Stimulated activated CD8-positive, alpha-beta memory T cell treated with anti-CD3 and anti-CD28 coated beads, Interleukin-12 subunit alpha, Interleukin-12 subunit beta, amount 100 ng/mL, for 24 hours (primary cell): ENCODE data around the gene NOS1.

ENCODE experiments used
- DNase-seq: peaks from one replicate; pipeline ENCODE4 v3.0.0-alpha.2; 2020; ENCODE audit errors: extremely low read depth

NOS1 gene

DNA sequence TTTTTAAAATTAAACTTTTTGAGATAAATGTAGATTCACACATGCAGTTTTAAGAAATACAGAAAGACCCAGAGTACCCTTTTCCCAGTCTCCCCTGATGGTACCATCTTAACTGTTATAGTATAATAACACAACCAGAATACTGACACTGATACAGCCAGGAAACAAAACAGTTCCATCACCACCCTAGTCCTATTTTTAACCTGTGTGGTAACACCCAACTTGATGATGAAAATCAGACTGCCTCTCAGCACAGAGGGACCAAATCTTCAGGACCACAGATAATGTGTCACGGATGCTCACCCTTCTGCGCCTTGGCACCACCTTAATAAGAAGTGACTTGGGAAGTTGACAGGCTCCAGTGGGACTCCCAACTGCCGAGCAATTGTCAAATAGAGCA, 189.3 kb downstream of the NOS1 start:
- DNase-seq, result no peak

DNA sequence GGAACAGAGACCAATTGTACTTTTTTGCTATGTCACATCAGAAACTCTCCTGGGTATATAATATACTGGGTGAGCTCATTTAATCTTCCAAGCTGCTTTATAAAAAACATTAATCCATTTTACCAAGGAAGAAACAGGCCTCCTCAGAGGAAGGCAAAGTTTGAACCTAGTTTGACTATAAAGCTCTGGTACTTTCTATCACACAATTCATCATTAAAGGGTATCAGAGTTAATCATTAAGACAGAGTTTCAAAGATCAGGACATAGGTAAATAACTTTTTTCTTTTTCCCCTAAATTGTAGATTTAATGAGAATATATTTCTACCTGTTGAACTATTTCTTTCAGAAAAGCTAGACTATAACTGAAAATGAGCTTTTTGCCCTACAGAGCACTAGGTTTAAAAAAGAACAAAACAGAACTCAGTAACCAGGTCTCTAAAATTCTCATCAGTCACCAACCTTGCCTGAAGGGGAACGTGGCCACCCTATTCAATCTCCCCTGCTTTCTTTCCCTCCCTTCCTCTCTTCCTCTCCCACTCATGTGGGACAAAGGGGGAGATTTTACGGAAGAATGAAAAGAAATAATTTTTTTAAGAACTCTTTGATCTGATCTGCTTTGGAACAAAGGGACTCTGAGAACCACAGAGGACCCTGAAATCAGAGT, 189.8 kb downstream of the NOS1 start:
- DNase-seq, result no peak

DNA sequence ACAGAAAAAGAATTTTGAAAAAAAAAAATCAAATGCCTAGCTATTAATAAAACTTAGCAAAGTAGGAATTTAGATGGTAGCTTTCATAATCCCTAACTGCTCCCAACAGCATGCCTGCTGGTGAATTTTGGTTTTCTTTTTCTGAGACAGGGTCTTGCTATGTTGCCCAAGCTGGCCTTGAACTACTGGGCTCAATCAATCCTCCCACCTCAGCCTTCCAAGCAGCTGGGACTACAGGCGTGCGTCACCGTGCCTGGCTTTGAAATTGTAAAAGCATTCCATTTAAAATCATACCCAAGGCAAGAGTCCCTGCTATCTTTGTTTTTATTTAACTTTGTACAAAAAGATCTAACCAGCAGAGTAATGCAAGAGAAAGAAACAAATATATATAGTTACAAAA, 191.9 kb downstream of the NOS1 start:
- DNase-seq, result no peak

DNA sequence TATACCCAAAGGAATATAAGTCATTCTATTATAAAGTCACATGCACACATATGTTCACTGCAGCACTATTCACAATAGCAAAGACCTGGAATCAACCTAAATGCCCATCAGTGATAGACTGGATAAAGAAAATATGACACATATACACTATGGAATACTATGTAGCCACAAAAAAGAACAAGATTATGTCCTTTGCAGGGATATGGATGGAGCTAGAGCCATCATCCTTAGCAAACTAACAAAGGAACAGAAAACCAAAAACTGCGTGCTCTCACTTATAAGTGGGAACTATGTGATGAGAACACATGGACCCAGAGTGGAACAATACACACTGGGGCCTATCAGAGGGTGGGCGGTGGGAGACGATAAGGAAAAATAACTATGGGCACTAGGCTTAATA, 192.4 kb downstream of the NOS1 start:
- no peak for DNase-seq

DNA sequence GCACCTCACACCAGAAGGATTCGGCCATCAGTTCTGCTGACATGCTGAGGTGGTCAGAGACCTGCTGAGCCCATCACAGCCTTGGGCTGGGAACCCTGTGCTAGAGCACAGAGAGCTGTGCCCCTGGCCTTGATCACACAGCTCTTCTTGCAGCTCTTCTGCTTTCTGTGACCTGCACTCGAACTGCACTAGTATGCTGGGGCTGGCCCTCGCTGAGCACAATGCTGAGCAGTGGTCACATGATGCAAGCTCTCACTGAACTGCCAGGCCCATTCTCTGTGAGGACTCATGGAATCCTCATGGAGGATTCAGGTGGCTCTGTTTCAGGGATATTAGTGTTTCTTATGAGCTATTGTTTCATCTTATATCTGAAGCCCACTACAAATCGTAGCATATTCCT, 193.7 kb downstream of the NOS1 start:
- no peak for DNase-seq

DNA sequence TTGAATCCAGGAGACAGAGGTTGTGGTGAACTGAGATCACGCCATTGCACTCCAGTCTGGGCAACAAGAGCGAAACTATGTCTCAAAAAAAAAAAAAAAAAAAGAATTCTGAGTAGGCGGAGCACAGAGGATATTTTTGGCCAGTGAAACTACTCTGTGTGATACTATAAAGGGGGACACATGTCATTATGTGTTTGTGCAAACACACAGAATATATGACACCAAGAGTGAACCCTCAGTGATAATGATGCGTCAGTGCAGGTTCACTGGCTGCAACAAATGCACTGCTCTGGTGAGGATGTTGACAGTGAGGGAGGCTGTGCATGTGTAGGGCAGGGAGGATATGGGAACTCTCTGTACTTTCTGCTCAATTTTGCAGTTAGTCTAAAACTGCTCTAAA, 195.3 kb downstream of the NOS1 start:
- DNase-seq, result no peak

DNA sequence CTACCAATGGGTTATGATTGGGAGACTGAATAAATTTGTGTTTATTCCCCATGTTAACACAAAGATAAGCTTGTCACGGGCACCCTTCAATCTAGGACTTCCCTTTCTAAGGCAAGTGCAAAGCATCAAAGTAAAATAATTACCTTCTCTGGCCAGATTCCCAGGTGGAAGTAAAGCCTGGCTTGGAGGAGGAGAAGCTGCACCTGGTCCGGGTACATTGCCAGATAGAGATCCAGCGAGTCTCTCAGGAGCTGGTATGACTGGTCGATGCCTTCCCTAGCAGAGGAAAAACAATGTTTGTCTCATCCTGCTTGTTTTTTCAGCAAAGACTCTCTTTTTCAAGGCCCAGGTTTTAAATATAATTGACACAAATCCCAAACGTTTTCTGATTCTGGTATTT, 196.1 kb downstream of the NOS1 start:
- no peak for DNase-seq

DNA sequence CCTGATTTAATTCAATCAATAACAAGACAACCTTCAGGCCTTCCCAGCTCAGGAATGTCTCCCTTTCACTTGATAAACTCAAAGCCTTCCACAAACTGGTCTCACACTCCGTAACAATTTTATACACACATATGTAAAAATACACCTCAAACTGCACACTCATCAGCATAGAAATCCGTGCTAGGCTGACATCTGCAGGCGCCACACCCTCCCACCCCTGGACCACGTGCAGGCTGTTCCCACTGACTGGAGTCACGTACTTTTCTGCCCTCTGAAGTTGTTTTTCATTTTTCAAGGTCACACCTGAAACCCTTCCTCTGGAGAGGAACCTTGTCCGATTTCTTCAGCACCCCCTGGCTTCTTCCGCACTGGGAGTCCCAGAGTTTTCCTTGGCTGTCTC, 198.8 kb downstream of the NOS1 start:
- no peak for DNase-seq

DNA sequence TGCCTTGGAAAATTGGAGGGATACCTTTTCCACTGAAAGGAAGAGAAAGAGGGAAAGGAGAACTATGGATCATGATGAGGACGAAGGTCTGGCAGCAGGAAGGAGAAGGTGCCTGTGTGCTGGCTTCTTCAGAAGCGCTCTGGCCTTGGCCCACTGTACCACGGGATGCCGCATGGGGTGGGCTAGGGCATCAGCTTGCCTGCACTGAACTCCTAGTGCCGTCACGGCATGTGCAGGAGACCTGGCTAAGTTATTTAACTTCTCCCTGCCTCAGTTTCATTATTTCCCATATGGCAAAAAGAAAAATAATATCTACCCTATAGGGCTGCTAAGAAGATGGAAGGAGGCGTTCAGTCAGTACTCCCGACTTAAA, 199.3 kb downstream of the NOS1 start:
- no peak for DNase-seq

DNA sequence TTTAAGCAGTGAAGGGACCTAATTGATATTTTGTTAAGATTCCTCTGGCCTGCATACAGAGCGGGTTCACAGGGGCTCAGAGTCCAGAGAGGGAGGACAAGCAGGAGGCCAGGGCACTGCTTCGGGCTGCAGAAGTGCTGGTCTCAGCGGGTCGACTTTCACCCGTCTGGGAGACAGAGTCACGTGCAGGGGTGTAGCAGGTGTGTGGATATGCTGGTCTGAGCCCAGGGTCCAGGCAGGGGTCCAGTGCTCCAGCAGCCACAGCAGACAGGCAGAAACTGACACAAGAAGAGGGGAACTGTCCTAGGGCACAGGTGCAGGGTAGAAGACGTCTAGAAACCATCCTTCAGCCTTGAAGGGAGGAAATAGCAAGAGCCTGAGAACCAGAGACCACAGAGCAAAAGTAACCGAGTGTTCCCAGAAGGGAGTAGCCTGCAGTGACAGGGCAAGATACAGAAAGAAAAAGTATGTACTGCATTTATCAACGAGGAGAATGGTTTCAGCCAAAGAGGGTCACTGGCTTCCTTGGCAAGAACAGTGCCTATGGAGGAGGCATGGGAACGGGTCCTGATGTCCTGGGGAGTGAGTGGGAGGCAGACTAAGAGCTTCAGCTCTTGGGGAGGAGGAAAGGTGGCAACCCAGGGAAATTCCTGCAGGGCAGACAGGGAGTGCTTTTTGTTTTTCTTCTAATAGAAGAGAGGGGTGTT, 199.8 kb downstream of the NOS1 start:
- no peak for DNase-seq

DNA sequence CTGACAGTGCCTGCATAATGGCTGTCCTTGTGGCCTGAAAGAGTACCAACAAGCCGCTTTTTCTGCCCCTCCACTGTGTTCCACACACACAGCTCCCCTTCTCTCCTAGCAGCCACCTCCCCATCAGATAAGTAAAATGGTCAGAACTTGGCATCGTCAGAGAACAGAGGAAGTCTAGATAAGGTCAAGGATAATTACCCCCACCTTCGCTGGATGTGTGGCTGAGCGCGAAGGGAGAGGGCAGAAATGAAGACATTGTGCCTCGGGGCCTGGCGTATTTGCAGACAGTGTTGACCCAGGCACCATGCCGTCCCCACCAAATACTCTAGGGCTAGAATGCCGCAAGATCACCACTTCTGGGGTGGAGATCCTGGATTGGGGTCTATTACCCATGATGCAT, 201.8 kb downstream of the NOS1 start:
- DNase-seq, result no peak

DNA sequence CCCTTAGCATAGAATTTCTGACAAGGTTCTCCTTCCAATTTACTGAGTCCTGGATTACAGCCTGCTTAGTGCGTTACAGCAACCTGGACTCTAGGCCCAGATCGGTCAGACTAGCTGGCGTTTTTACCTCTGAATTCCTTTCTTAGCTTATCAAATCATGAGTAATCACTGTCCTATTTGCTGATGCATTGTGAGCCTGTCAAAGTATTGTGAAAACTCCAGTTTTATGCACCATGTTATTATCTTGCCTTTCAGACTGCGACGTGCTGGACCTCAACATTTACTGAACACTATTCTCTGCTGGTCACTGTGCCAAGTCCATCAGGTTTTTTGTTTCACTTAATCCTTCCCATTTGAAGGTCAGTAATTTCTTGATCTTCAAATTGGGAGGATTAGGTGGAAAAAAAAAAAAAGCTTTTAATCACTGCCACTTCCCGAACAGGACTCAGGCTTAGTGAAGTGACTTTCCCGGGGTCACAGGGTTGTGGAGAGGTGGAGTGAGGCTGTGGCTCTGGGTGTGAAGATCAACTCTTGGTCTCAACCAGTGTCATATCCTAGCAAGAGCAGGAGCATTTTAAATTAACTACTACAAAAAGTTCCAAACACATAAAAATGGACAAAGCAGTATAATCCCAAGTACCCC, 202.4 kb downstream of the NOS1 start:
- DNase-seq, result no peak
